Vagina (tissue), 2 donors: ENCODE measurements around the gene HDAC10.

Experiments
- POLR2AphosphoS5 ChIP-seq, 2 donors: sonication (generic); formaldehyde crosslinking; IDR thresholded peaks; one replicate each; pipeline ENCODE4 v1.9.0; 2017; ENCODE audit warnings: antibody characterized with exemption in 2 of 2, mild to moderate bottlenecking in 2 of 2, low read depth in 1 of 2; ENCODE audit not compliant: insufficient read depth in 1 of 2
- TF ChIP-seq, protein P1 (sequence below), 3 experiments: fragments of 450-650 bp in 2 of 3; fragments of 200-600 bp in 1 of 3; sonication (generic) in 1 of 3; IDR thresholded peaks; one replicate each; pipeline ENCODE4 v1.5.1; 2017 to 2019; ENCODE audit warnings: antibody characterized with exemption in 3 of 3, mild to moderate bottlenecking in 2 of 3, moderate library complexity in 2 of 3

DNA sequence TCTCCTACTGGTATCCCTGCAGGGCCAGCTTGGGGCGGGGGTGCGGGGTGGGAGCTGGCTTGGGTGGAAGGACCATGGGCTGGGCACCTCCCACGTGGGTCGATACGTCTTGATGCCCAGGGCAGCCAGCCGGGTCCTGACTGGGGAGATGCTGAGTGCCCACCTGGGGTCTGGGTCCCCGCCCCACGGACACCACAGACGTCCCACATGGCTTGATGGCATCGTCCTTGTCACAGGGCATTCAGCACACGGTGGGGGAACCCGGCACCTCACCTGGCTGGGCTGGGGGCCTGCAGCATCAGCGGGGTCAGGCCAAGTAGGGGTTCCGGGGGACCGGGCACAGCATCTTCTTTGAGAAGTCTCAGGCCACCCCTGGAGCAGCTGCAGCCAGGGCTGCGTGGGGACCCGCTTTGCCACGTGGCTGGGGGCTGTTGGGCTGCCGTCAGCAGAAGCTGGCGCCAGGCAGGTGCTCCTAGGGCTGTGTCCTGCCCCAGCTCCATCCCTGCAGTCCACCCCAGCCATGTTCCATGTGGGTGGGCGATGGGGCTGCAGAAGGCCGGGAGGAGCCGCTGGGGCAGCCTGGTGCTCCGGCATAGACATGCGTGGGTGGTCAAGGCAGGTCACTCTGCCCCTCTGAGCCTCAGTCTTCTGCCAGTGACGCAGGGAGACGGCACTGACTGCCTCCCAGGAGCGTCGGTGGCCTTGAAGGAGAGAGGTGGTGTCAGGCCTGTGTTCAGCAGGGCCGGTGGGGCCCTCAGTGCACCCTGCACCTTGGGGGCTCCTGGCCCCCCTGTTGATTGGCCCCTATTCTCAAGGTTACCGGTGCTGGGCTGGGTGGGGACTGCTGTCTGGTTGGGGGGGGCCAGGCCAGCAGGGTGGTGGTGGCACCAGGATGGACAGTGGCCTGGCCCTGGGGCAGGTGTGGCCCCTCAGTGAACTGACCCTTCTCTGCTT is 41.8 kb downstream of the HDAC10 start:
- TF ChIP-seq, protein P1, sequence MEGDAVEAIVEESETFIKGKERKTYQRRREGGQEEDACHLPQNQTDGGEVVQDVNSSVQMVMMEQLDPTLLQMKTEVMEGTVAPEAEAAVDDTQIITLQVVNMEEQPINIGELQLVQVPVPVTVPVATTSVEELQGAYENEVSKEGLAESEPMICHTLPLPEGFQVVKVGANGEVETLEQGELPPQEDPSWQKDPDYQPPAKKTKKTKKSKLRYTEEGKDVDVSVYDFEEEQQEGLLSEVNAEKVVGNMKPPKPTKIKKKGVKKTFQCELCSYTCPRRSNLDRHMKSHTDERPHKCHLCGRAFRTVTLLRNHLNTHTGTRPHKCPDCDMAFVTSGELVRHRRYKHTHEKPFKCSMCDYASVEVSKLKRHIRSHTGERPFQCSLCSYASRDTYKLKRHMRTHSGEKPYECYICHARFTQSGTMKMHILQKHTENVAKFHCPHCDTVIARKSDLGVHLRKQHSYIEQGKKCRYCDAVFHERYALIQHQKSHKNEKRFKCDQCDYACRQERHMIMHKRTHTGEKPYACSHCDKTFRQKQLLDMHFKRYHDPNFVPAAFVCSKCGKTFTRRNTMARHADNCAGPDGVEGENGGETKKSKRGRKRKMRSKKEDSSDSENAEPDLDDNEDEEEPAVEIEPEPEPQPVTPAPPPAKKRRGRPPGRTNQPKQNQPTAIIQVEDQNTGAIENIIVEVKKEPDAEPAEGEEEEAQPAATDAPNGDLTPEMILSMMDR (IDR thresholded peaks at IDR 0.05): no peak
- no peak for TF ChIP-seq POLR2AphosphoS5 (IDR thresholded peaks at IDR 0.05; ENCODE audit: insufficient read depth in 1 of 2, low read depth in 1 of 2)
